Midbrain (tissue), 1 donor: Measurements from ENCODE around the gene RHOF.
A peak's percentile ranks its signal among the peaks of the same experiment; 100 is the strongest.

Experiments used
- DNase-seq: peaks from one replicate; lab custom pipeline; 2025; lab: John Stamatoyannopoulos, UW

Gene RHOF

DNA sequence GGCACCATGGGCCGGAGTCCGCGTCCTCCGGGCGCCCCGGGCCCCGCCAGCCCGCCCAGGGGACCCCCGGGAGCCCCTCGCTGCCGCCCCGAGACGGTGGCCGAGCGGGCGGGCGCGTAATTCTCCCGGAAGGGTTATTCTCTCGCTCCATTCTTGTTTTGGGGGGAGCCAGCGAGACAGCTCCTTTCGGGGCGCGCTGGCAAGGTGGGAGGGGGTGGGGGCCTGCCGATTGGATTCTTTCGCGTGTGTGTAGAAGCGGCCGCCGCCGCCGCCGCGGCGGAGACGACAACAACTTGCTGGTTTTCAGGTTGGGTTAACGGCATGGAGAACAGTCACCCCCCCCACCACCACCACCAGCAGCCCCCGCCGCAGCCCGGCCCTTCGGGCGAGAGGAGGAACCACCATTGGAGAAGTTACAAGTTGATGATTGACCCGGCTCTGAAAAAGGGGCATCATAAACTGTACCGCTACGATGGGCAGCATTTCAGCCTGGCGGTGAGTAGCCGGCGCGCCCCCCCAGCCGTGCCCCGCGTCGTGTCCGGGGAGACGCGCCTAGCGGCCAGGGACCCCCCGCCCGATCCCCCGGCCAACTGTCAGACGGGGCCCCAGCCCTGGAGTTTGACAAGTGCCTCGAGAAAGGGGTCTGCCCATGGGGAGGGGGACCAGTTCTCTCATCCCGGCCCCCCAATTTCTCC is 11.1 kb upstream of the RHOF start:
- peak; percentile 63 for DNase-seq

DNA sequence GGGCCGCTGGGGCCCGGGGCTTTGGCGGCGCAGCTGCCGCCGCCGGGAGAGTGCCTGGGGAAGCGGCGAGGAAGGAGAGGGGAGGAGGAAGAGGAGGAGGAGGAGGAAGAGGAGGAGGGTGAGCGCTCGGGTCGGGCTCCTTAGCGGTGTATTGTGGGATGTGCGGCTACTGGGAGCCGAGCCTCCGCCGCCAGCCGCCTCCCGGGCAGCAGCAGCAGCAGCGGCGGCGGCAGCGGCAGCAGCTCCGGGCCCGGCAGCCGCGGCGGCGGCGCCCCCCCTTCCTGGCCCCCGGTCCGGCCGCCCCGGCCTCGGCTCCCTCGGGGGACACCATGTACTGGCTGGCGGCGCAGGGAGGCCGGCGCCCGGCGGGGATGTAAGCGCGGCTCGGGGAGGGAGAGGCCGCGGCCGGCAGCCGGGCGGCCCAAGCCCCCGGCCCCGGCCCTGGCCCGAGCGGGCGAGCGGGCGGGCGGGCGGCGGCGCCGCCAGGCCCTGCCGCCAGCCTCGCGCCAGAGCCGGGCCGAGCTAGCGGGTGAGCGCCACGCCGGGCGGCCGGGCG is 10.5 kb upstream of the RHOF start, which contains the start of gene SETD1B:
Gene SETD1B (plus strand): TSS at position 149 of the 556 bp plus-strand sequence. CDS start 729 bp downstream, outside the sequence.
- DNase-seq = peak; percentile 39

DNA sequence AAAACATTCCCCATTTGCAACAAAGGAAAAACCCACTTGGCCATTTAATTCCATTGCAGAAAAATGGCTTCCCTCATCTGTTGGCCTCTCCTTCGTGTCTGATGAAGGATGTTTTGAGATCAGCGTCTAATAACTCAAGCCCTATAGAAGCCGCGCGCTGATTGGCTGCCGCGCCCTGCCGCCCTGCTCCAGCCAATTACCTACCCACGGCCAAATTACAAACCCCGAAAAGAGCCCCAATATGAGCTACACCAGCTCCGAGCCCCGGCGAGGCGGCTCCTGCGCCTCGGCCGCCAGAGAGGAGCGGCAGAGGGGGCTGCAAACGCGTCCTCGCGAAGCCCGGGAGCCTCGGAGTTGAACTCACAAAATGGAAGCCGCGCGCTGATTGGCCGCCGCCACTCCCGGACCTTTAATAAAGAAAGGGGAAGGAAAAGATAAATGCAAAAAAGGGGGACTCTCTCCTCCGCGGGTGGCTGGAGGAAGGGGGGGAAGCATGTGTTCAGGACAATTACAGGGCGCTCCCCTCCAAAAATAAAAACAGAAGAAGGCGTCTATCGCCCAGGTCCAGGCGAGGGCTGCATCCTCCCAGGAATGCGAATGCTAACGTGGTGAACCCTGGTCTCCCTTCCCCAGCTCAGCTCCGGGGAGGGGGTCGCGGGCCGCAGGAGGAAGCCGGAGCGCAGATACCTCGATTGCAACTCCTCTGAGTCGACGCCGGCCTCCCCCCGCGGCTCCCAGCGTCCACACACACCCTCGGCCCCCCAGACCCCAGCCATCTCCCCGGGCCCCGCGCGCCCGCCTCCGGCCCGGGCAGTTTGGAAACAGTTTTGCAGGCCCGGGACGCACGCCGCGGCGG is 9.6 kb upstream of the RHOF start:
- peak; percentile 98 for DNase-seq

DNA sequence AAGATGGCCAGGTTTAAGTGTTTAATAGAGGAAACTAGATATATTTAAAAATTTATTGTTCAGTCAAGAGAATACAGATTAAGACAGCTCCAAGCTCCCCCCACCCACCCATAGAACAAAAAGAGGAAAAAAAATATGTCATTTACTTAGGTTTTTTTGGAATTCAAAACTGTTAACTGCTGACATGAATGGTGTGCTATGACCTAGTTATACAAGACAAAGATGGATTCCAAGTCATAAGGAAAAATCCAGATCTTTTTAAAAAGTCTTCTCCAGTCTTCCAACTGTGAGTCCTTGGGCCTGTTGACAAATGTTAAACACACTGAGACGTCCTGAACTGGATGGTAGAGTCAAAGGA is 9.0 kb upstream of the RHOF start:
- DNase-seq = no peak

DNA sequence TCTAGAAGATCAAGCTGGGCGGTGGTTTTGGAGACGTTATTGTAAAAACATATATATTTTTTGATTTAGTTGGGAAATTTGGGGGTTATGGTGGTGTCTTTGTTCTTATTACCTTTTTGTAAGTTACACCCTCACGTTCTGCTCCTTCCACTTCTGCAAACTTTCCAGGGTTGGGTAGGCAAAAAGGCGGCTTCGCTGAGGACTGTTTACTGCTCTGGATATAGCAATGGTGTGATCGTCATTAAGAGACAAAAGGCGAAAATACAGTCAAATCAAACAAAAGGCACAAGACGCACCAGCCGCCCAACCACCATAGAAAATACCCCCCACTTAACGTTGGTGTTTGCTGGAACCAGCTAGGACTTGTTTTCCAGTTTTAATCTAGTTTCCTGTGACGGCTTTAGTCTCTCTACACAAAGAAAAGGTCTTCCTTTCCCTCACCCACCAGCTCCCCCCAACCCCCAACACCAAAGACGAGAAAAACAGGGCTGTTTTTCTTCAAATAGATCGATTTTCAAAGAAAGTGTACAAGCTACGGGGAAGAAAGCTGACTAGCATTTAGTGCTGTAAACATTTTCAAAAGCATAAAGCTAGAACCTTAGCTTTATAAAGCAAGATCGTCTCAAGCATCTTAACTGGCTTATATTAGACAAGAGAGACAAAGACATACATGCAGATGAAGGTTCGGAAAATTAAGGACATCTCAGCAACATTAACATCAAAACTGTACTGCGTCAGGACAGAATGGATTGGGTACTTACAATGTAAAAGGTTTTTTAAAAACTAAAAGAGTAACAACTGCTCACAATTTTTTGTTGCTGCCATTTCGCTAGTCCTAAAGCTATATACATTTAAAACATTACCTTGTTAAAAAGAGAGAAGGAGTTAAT is 8.4 kb upstream of the RHOF start:
- DNase-seq = peak; percentile 68

DNA sequence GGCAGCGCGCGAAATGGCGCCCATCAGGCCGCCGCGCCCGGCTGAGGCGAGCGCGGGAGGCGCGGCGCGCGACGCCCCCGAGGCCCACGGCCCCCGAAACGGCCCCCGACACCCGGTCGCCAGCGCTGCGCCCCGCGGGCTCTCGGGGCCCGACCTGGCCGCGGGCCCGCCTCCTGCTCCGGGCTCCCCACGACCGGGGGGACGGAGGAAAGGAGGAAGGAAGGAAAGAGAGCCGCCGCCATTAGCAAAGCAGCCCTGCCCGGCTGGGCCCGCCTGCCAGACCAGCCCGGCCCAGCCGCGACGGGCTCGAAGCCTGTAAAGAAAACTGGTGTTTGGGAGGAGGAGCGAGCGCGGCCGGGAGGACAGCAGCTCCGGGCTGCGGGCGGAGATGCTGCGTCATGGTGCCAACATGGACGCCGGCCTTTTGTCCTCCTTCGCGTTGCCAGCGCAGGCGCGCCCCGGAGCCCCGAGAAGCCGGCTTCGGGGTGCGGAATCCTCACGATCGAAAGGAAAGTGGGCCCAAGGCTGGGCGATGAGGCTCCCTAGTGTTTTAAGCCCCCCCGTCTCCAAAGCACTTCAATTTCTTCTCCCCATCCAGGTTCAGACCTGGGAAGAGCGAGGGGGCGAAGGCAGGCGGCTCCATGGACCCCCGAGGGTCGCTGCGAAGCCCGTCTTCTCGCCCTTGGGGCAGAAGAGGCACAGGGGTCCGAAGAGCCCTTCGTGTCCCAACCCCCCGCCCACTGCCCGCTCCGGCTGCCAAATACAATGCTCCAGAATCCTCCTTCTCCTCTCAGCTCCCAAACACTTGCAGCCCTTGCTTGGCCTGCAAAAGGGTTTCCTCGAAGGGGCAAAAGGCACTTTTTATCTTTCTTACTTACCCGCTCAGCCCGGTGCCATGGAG is 7.5 kb upstream of the RHOF start:
- peak; percentile 73 for DNase-seq

DNA sequence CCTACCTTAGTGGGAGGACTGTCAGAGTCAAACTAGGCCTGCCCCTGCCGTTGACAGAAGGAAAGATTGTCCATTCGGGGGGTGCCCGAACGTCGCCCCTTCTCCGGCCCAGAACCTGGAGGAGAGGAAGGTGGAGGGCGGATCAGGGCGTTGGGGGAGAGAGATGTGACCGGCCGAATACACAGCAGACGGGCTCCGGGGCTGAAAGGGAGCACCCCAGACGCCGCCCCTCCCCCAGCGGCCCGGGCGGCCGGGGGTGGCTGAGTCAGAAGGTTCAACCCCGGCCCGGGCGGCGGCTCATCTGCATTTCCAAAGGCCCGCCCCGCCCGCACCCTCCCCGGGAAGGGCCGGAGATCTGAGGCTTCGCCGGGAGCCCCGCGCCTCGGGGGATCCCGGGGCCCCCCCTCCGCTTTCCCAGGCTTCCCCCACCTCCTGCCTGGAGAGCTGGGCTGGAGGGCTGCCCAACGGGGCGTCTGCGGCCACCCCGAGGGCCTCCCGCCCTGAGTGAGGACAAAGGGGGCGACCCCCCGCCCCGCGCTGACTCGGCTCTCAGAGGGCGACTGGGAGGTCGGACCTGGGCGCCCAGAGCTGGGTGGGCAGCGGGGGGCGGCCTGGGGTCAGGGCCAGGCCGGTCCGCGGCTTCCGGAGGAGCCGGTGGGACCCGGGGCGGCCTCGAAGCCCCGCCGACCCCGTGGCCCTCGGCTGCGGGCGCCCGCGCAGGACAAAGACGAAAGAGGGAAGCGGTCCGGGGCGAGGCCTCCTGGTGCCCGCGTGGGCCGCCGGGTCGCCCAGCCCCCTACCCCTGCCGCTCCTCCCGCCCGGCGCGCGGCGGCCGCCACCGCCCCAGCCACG is 6.6 kb upstream of the RHOF start:
- peak; percentile 65 for DNase-seq

DNA sequence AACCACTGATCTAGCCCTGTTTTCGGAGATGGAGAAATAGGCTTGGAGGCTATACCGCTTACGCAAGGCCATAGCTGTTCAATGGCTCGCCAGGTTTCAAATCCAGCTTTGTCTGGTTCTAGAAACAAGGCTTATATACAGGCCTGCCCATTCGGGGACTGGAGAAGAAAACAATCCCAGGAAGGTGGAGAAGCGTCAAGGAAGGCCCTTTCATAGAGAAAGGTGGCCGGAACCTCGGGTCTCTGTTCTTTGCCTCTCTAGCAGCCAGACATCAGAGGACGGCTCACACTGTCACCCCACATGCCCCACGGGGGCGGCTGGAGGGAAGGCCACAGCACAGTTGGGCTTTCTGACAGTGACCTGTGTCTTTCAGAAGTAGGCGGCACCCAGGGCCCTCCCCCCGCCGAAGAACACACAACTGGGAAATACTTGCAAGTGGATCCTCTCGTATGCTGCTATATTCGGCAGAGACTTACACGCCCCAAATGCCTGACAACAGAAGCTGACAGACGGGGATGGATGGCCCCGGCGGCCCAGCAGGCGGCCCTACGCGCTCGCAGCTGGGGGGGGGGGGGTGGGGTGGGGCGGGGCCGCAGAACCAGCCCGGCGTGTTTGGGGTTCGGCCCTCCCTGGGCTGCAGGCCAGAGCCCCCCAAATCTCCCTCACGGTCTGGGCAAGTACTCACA is 5.8 kb upstream of the RHOF start:
- DNase-seq = peak; percentile 48

DNA sequence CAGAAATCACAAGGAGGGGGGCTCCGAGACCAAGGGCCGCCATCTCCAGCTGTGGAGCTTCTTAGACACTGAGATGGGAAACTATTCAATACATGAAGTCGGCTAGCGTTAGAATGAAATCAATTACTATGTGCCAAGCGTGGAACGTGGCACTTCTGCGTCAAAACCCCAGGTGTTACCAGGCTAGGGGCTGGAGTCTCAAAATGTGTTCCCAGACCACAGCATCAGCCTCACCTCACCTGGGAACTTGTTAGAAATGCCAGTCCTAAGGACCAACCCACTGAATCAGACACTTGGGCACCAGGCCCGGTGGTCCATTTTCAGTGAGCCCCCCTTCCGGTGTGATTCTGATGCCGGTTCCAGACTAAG is 5.3 kb upstream of the RHOF start:
- DNase-seq = no peak

DNA sequence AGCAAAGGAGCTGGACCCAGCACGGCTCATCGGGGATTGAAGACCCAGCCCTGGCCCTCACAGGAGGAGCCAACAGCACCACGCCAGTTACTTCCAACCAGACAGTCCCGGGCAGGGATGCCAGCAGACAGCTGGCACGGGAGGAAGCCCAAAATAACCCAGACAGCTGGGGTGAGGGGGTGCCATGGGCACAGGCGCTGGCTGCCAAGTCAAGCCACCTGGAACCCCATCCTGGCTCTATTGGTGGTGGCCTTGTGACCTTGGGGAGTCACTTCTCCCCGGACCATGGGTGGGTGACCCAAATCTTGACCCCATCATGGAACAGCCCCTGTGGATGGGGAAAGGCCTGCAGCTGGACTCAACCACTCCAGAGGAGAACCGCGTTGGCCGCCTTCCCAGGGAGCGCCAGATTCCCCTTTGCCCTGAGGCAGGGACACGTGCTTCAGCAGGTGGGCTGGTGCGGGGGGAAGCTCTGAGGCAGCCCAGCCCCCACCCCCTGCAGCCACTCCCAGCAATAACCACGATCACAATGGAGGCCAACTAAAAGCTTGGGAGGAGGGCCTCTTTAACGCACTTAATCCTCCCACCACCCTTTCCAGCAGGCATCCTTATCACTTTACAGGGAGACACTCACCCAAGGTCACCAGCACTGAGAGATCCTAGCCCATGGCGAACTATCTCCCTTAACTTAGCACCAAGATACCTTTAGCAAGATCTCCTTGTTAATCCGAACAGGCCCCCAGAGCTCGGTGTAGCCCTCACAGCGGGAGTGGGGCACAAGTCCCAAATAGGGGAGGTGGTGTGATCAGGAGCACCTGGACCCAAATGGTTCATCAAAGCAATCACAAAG is 4.7 kb upstream of the RHOF start:
- peak; percentile 27 for DNase-seq

DNA sequence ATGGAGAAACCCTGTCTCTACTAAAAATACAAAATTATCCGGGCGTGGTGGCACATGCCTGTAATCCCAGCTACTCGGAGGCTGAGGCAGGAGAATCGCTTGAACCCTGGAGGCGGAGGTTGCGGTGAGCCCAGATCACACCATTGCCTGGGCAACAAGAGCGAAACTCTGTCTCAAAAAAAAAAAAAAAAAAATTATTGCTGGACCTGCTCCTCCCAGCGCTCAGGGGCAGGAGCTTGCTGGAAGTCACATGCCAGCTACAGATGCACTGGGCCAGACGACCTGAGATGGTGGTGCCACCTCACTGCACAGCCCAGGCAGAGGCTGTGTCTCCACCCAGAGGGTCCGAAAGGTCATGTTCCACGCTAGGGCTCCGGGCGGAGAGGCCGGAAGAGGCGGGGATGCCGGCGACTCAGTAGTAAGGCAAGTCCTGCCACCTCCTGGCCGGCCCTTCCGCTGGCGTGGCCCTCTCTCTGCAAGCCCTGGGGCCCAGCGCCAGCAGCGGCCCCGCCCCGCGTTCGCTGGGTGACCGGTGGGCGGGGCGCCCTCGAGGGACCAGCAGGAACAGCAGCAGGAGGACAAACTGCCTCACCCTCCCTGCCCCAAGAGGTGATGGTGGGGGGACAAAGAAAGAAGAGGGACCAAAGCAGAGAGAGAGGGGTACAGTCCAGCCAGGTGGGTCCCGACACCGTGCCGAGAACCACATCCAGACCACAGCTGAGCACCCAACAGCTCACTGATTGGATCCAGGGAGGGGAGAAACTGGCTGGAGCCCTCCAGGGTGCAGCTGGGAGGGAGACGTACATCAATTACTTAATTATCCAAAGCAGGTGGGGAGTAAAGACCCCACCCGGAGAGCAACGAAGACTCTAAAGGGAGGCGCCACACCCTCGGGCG is 3.6 kb upstream of the RHOF start:
- DNase-seq = peak; percentile 89

DNA sequence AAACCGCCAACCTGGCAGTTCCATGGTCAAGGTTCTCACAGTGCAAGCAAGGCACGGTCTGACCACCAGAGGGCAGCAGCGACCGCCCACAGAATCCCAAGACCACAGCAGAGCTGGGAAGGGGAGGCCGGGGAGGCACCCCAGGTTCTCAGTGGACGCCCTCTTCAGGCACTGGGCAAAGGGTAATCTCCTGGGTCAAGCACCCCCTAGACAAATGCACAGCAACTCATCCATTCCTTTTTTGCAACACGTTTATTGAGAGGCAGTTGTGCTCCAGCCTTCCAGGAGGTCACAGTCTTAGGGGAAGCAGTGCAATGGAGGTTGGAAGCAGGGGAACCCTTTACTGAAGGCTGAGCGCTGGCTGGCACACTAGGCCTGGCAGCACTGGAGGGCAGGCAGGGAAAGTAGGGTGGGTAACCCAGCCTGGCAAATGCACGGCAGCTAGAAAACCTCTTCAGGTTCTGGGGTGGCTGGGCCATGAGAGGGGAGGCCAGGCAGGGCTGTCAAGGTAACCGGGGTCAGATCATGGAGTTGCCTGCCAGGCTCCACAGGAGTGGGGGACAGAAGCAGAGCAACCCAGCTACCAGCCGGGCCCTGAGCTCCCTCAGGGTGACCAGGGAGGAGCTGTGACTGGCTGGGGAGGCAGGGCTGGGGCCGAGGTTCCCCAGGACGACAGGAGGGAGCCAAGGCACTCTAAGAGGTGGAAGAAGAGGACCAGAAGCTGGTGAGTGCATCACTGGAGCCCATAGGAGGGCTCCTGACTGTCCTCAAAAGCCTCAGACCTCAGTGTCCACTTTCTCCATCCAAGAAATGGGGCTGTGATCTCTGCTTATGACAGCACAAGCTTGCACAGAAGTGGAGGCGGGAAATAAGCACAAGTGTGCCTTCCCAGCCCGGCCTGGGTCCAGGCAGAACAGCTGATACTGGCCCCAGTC is 1.8 kb upstream of the RHOF start:
- peak; percentile 87 for DNase-seq

DNA sequence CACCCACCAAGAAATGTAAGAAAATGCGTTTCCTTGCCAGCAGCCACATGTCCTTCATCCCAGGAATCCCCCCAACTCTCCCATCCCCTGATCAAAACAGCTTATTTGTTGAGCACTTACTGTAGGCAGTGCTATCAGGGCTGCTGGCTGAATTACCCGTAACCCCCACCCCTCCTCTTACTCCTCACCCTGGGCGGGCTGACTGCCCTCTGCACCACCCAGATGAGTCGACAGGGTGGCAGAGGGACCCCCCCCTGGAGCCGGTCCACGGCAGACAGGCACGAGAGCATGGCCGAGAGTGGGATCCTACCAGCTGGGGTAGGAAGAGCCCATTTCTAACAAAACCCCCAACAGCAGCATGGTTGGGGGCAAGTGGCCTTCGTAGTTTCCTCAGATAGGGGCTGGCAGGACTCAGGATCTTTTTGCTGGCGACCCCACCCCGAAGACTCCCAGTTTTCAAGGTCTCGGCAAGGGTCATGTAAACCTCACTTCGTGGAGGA is 1.1 kb upstream of the RHOF start:
- DNase-seq = no peak

DNA sequence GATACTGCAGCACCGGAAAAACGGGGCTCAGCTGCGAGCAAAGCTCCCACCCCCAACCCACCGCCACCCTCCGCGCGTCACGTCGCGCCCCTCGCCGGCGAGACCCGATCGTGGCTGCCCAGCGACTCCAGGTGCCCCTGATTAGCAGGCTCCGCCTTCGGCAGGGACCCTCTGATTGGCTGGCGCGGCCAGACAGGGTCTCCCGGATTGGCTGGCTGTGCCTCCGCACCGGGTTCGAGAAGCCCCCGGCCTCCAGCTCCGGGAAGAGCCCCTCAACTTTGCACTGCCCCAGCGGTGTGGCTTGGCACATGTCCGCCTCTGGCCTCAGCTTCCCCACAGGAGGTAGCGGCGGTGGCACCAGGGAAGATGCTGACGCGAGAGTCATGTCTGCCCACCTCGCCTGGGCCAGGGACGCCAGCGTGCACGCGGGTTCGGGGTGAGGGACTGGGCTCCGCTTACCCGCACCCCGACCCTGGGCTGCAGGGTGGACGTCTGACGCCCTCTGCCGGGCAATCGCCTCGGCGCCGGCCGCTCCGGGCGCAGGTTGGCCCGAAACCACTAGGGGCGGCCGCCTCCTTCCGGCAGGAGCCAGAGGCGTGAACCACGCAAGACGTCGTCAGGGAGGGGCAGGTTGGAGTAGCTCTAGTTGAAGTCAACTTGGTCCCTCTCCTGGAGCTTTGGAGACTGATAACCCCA is 498 bp upstream of the RHOF start:
- peak; percentile 87 for DNase-seq

DNA sequence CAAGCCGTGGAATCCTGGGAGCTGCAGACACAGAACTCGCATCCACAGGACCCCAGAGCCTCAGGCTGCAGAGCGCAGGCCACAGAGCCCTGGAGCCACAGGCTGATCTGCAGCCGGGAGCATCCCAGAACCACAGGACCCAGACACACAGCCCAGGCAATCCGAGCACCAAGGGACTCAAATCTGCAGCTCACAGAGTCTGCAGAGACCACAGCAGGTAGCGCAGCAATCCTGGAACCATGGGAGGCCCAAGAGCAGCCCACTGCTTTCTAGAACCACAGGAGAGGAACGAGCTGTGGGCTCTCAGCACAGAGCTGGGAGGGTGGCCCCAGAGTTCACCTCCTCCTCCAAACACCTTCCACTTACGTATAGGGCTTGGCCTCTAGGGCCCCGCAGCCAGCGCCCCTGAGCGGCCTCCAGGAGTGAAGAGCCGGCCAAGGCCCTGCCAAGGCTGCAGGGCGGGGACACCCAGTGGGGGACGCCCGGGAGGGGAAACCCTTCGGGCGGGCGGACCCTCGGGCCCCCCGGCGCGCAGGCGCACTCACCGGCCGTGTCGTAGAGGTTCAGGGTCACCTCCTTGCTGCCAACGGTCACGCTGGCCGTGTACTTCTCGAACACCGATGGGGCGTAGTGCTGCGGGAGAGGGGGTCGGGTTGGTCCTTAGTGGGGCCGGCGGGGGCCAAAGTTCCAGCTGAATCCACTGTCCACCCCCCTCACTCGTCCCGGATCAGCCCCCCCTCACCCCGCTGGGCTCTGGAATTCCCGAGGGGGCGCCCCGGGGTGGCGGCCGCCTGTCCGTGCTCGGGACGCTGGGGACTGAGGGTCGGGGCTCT is 665 bp downstream of the RHOF start:
- no peak for DNase-seq
